Measurements from ENCODE around the gene ZNF622. TPM values are rescaled to one million over a fixed set of nuclear protein-coding genes. Genes with fewer than 3 reads are reported as not detected.

The ZNF622 gene
- total and polyA plus RNA-seq, 11 donors, result 43.7 to 171 (median 58.4) TPM

DNA sequence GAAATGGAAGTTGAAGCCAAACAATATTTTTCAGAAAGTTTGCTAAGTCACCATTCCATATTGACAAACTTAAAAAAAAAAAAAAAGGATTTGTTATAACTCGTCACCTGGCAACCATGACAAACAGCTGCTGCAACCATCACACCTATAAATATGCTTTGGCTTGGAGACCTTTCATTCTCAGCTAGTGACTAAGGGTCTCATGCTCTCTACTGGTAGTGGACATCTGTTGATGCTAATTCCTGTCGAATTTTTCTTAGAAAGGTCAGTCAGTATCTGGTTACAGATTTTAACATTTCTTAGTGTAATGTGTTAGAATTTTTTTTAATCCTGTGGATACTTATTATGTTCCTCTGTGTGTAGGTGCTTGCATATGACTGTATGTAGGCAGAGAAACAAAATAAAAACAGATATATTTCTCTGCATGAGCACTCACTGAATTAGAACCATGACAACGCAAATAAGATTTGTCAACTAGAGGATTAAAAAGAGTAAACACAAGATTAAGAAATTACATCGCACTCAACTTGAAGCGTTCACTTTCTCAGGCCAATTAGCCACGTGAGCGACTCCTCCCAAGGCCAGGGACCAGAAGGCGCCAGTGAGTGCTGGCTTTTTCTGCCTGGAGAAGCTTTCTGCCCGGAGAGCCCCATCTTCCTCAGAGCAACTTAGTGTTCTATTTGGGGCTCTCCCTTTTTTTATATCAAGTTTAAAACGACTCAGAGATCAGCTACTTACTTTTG, 27.0 kb upstream of the ZNF622 start:
- ATAC-seq (peak; percentile 64 to 83 (median 78)), DNase-seq (peak in 4 of 5 donors; percentile 34 to 55 (median 46))
- TF ChIP-seq, protein P1, sequence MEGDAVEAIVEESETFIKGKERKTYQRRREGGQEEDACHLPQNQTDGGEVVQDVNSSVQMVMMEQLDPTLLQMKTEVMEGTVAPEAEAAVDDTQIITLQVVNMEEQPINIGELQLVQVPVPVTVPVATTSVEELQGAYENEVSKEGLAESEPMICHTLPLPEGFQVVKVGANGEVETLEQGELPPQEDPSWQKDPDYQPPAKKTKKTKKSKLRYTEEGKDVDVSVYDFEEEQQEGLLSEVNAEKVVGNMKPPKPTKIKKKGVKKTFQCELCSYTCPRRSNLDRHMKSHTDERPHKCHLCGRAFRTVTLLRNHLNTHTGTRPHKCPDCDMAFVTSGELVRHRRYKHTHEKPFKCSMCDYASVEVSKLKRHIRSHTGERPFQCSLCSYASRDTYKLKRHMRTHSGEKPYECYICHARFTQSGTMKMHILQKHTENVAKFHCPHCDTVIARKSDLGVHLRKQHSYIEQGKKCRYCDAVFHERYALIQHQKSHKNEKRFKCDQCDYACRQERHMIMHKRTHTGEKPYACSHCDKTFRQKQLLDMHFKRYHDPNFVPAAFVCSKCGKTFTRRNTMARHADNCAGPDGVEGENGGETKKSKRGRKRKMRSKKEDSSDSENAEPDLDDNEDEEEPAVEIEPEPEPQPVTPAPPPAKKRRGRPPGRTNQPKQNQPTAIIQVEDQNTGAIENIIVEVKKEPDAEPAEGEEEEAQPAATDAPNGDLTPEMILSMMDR (IDR thresholded peaks at IDR 0.05), result no peak
- no peak for TF ChIP-seq POLR2A (IDR thresholded peaks at IDR 0.05)
- Histone ChIP-seq H3K27ac (peak overlapping the region; percentile 41 to 82 (median 79)), H3K27me3 (no peaks in the 10 kb centered on the region), H3K4me1 (peaks cover 0 to 59% (median 22%) of the 10 kb centered on the region in 12 donors), H3K36me3 (no peaks in the 10 kb centered on the region), H3K4me3 (no peak overlapping the region), H3K9me3 (peaks cover 0 to 20% (median 2%) of the 10 kb centered on the region in 12 donors)
- intact Hi-C loops (cut with DNase I), result loop anchor here in 6 of 10 donors (5.0 to 10.0 kb wide), 4 partner anchors 55 to 712 kb away; no protein-coding TSS in a partner anchor
- 33 to 37% (median 35%) methylated on average over 10 of the region's 10 CpGs for WGBS, 4 donors

DNA sequence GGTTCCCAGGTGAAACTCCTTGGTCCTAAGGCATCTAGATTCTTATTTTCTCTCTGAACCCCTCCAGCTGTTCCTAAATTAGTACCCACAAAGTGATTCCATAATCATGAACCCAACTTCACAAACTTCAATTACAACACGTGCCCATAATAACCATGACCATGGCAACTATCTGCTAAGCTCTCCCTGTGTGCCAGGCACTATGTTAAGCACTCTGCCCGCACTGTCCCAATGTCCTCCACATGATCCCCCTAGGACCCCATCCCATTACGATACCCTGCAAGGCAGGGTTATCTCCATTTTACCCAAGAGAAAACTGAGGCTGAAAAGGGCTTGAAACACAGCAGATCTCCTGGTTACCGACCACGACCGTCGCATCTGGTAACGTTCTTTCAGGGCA, 25.3 kb upstream of the ZNF622 start:
- Histone ChIP-seq H3K4me3 (no peak overlapping the region), H3K27ac (peak overlapping the region; percentile 33 to 82 (median 78)), H3K27me3 (no peaks in the 10 kb centered on the region), H3K9me3 (peaks cover 0 to 14% (median under 1%) of the 10 kb centered on the region in 12 donors), H3K4me1 (peaks cover 0 to 54% (median 24%) of the 10 kb centered on the region in 12 donors), H3K36me3 (no peaks in the 10 kb centered on the region)
- WGBS, 4 donors, result 56 to 65% (median 59%) methylated on average over 8 of the region's 8 CpGs
- TF ChIP-seq POLR2A (IDR thresholded peaks at IDR 0.05), result no peak
- TF ChIP-seq, protein P1 (IDR thresholded peaks at IDR 0.05), result no peak
- ATAC-seq, result peak; percentile 65 to 76 (median 69)
- intact Hi-C loops (cut with DNase I), result loop anchor here in 7 of 10 donors (2.0 to 10.0 kb wide), 6 partner anchors 56 to 714 kb away; no protein-coding TSS in a partner anchor
- peak in 1 of 5 donors; percentile 50 for DNase-seq

DNA sequence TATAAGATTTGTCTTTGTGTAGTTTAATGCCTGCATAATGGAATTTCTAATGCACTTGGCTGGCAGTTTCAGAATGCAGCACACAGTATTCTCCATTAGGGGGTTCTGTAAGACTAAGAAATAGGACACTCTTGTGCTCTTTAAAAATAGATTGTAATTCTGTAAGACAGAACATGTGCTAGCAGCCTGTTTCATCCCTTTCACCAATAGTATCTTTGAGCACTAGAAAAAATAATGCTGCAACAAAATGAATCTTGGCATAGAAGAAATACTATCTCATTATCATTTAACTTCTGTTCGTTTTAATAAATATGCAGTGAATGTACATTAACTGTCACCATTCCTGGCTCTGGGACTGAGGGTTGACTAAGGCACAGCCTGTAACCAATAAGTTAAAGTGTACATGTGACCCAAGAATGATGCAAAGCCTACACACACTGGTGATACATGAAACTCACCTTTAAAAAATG, 23.8 kb upstream of the ZNF622 start:
- no peaks in the 10 kb centered on the region for H3K36me3 ChIP-seq
- TF ChIP-seq POLR2A (IDR thresholded peaks at IDR 0.05), result no peak
- TF ChIP-seq, protein P1 (IDR thresholded peaks at IDR 0.05), result peak; percentile 18 to 83 (median 70)
- intact Hi-C loops (cut with DNase I), result loop anchor here (2.0 to 10.0 kb wide), 7 partner anchors 63 to 715 kb away; no protein-coding TSS in a partner anchor
- no peak for DNase-seq
- WGBS, 4 donors, result 12 to 26% (median 14%) methylated on average over 1 of the region's 1 CpG
- no peaks in the 10 kb centered on the region for H3K9me3 ChIP-seq
- H3K27me3 ChIP-seq, result no peaks in the 10 kb centered on the region
- peaks cover 0 to 56% (median 20%) of the 10 kb centered on the region in 12 donors for H3K4me1 ChIP-seq
- no peak overlapping the region for H3K4me3 ChIP-seq
- peak; percentile 56 to 75 (median 72) for ATAC-seq
- H3K27ac ChIP-seq, result peak overlapping the region in 9 of 12 donors; percentile 11 to 82 (median 78)

DNA sequence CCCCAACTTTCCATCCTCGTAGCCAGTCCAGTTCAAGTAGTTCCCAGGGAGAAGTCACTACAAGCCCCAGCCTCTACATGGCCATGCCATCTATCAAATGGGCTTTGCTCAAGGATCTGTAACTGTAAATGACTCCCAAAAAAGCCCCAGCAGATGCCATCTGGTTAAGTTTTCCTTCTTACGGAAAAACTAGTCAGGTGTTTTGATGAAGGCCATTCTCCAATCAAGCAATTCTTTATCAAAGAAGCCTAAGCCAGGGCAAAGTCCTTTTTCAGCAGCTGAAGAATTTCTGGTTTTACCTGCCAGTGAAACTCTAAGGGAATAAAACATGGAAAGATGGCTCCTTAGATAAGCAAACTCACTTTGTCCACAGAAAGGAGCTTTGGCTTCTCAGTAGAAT, 21.9 kb upstream of the ZNF622 start:
- Histone ChIP-seq H3K27ac (peak overlapping the region in 2 of 12 donors; percentile 17 to 78), H3K4me3 (no peak overlapping the region), H3K36me3 (peaks cover 0 to 6% (median 0%) of the 10 kb centered on the region in 9 donors), H3K27me3 (no peaks in the 10 kb centered on the region), H3K9me3 (no peaks in the 10 kb centered on the region), H3K4me1 (peaks cover 0 to 58% (median 11%) of the 10 kb centered on the region in 12 donors)
- TF ChIP-seq, protein P1 (IDR thresholded peaks at IDR 0.05), result no peak
- TF ChIP-seq POLR2A (IDR thresholded peaks at IDR 0.05), result no peak
- 64 to 72% (median 66%) methylated on average over 2 of the region's 2 CpGs for WGBS, 4 donors
- DNase-seq, result no peak
- ATAC-seq, result peak in 1 of 4 donors; percentile 6
- intact Hi-C loops (cut with DNase I), result loop anchor here in 8 of 10 donors (5.0 to 10.0 kb wide), 5 partner anchors 65 to 717 kb away; no protein-coding TSS in a partner anchor
